ENCODE data around the gene EVC2.

EVC2 gene

GRCh38 chr4:5747738-5748375 is 39.5 kb upstream of the EVC2 start:
- H3K27ac ChIP-seq (ENCODE audit: low read length): no peak overlapping the region
- H3K4me2 ChIP-seq (ENCODE audit: low read length): no peak overlapping the region

GRCh38 chr4:5746829-5747737 is 38.7 kb upstream of the EVC2 start:
- Histone ChIP-seq H3K4me1 (ENCODE audit: low read length) (no peaks in the 10 kb centered on the region), H4K20me1 (ENCODE audit: insufficient read depth, low read length) (no peaks in the 10 kb centered on the region), H3K4me3 (ENCODE audit: low read length) (no peak overlapping the region), H3K36me3 (replicated peaks; ENCODE audit: low read depth, low read length) (peaks cover 36% of the 10 kb centered on the region), H3K4me2 (ENCODE audit: low read length) (no peak overlapping the region), H3K9ac (ENCODE audit: low read length) (no peak overlapping the region), H3K27ac (ENCODE audit: low read length) (no peak overlapping the region), H3K27me3 (ENCODE audit: low read depth, low read length) (no peaks in the 10 kb centered on the region), H2AFZ (ENCODE audit: low read depth, low read length) (no peak overlapping the region), H3K9me3 (ENCODE audit: insufficient read depth, low read length) (no peaks in the 10 kb centered on the region), H3K79me2 (ENCODE audit: low read length) (no peaks in the 10 kb centered on the region)
- TF ChIP-seq EZH2phosphoT487 (IDR thresholded peaks at IDR 0.05; ENCODE audit: low read depth) (no peak), CTCF (IDR thresholded peaks at IDR 0.05; ENCODE audit: low read depth, low read length) (no peak)

More at GRCh38 chr4:5747738-5748375, 39.5 kb upstream of the EVC2 start:
- H3K27me3 ChIP-seq (ENCODE audit: low read depth, low read length): no peaks in the 10 kb centered on the region
- no peak overlapping the region for H3K4me3 ChIP-seq (ENCODE audit: low read length)
- no peaks in the 10 kb centered on the region for H3K79me2 ChIP-seq (ENCODE audit: low read length)
- no peaks in the 10 kb centered on the region for H3K9me3 ChIP-seq (ENCODE audit: insufficient read depth, low read length)
- no peaks in the 10 kb centered on the region for H3K4me1 ChIP-seq (ENCODE audit: low read length)
- H3K36me3 ChIP-seq (replicated peaks; ENCODE audit: low read depth, low read length): peaks cover 31% of the 10 kb centered on the region
- TF ChIP-seq CTCF (IDR thresholded peaks at IDR 0.05; ENCODE audit: low read depth, low read length) (no peak), EZH2phosphoT487 (IDR thresholded peaks at IDR 0.05; ENCODE audit: low read depth) (no peak)
- no peak overlapping the region for H2AFZ ChIP-seq (ENCODE audit: low read depth, low read length)
- H3K9ac ChIP-seq (ENCODE audit: low read length): no peak overlapping the region
- H4K20me1 ChIP-seq (ENCODE audit: insufficient read depth, low read length): no peaks in the 10 kb centered on the region

- Histone ChIP-seq H3K4me3 (ENCODE audit: low read length) (no peak overlapping the region), H2AFZ (ENCODE audit: low read depth, low read length) (no peak overlapping the region), H3K36me3 (replicated peaks; ENCODE audit: low read depth, low read length) (peaks cover 38% of the 10 kb centered on the region), H3K79me2 (ENCODE audit: low read length) (no peaks in the 10 kb centered on the region), H3K9ac (ENCODE audit: low read length) (no peak overlapping the region), H3K4me2 (ENCODE audit: low read length) (no peak overlapping the region), H4K20me1 (ENCODE audit: insufficient read depth, low read length) (no peaks in the 10 kb centered on the region), H3K4me1 (ENCODE audit: low read length) (no peaks in the 10 kb centered on the region), H3K27me3 (ENCODE audit: low read depth, low read length) (no peaks in the 10 kb centered on the region), H3K9me3 (ENCODE audit: insufficient read depth, low read length) (no peaks in the 10 kb centered on the region), H3K27ac (ENCODE audit: low read length) (no peak overlapping the region)
- TF ChIP-seq EZH2phosphoT487 (IDR thresholded peaks at IDR 0.05; ENCODE audit: low read depth) (no peak), CTCF (IDR thresholded peaks at IDR 0.05; ENCODE audit: low read depth, low read length) (no peak)
Measured at GRCh38 chr4:5746250-5746649, 37.9 kb upstream of the EVC2 start.

- no peaks in the 10 kb centered on the region for H3K79me2 ChIP-seq (ENCODE audit: low read length)
Measured at GRCh38 chr4:5742968-5743367, 34.6 kb upstream of the EVC2 start.

More at GRCh38 chr4:5742968-5743367, 34.6 kb upstream of the EVC2 start:
- Histone ChIP-seq H2AFZ (ENCODE audit: low read depth, low read length) (no peak overlapping the region), H3K9me3 (ENCODE audit: insufficient read depth, low read length) (no peaks in the 10 kb centered on the region), H3K4me1 (ENCODE audit: low read length) (no peaks in the 10 kb centered on the region), H3K27me3 (ENCODE audit: low read depth, low read length) (no peaks in the 10 kb centered on the region), H3K36me3 (replicated peaks; ENCODE audit: low read depth, low read length) (peaks cover 35% of the 10 kb centered on the region), H4K20me1 (ENCODE audit: insufficient read depth, low read length) (no peaks in the 10 kb centered on the region), H3K9ac (ENCODE audit: low read length) (no peak overlapping the region), H3K27ac (ENCODE audit: low read length) (no peak overlapping the region), H3K4me2 (ENCODE audit: low read length) (no peak overlapping the region), H3K4me3 (ENCODE audit: low read length) (no peak overlapping the region)
- TF ChIP-seq EZH2phosphoT487 (IDR thresholded peaks at IDR 0.05; ENCODE audit: low read depth) (no peak), CTCF (IDR thresholded peaks at IDR 0.05; ENCODE audit: low read depth, low read length) (no peak)

All from OCI-LY3 (cell line).